Vagina (tissue), 2 donors: ENCODE results near the gene PALLD. TPM values are rescaled to one million over a fixed set of nuclear protein-coding genes. Genes with fewer than 3 reads are reported as not detected.

ENCODE experiments used
- DNase-seq, 2 donors: peaks; one replicate each; pipeline ENCODE4 v3.0.0-alpha.2; 2017; ENCODE audit errors: extremely low spot score in 2 of 2
- H3K27ac ChIP-seq: fragments of 200-600 bp; sonication (generic); one replicate; pipeline ENCODE4 v1.5.1; 2019
- H3K27me3 ChIP-seq: fragments of 200-600 bp; sonication (generic); one replicate; pipeline ENCODE4 v1.5.1; 2019
- H3K36me3 ChIP-seq, 2 donors: fragments of 200-600 bp; sonication (generic); one replicate each; pipeline ENCODE4 v1.5.1; 2017 to 2019
- H3K4me1 ChIP-seq: fragments of 200-600 bp; sonication (generic); one replicate; pipeline ENCODE4 v1.5.1; 2019
- H3K4me3 ChIP-seq, 2 donors: fragments of 200-600 bp; sonication (generic); 1 replicate in 1 of 2; 2 replicates in 1 of 2; pipeline ENCODE4 v1.5.1; 2016 to 2019
- H3K9me3 ChIP-seq: fragments of 200-600 bp; sonication (generic); one replicate; pipeline ENCODE4 v1.5.1; 2019
- CTCF ChIP-seq, 3 experiments: fragments of 450-650 bp in 2 of 3; fragments of 200-600 bp in 1 of 3; sonication (generic) in 1 of 3; IDR thresholded peaks; one replicate each; pipeline ENCODE4 v1.5.1; 2017 to 2019; ENCODE audit warnings: antibody characterized with exemption in 3 of 3, mild to moderate bottlenecking in 2 of 3, moderate library complexity in 2 of 3
- POLR2A ChIP-seq, 2 donors: fragments of 450-650 bp; IDR thresholded peaks; one replicate each; pipeline ENCODE4 v1.6.1; 2017; ENCODE audit warnings: antibody characterized with exemption in 2 of 2, mild to moderate bottlenecking in 2 of 2, moderate library complexity in 2 of 2
- POLR2AphosphoS5 ChIP-seq, 2 donors: sonication (generic); formaldehyde crosslinking; IDR thresholded peaks; one replicate each; pipeline ENCODE4 v1.9.0; 2017; ENCODE audit warnings: antibody characterized with exemption in 2 of 2, mild to moderate bottlenecking in 2 of 2, low read depth in 1 of 2; ENCODE audit not compliant: insufficient read depth in 1 of 2
- intact Hi-C: fragments of 100-400 bp; cut with DNase I; formaldehyde crosslinking; loops from one replicate; pipeline ENCODE4 v1.15.1; 2023
- total RNA-seq: library from RNA; depleted of rRNA; stranded (reverse); fragments of >200 nt; gene quantifications from one replicate; pipeline ENCODE4 v1.2.3, GENCODE V29; 2016

The PALLD gene
- total RNA-seq, 1 donor from 2014 or later: 229 TPM

- intact Hi-C loops: no loop called here
- TF ChIP-seq POLR2A (IDR thresholded peaks at IDR 0.05) (no peak), POLR2AphosphoS5 (IDR thresholded peaks at IDR 0.05; ENCODE audit: insufficient read depth in 1 of 2, low read depth in 1 of 2) (peak in 1 of 2 donors; percentile 10)
- peaks cover 22% of the 10 kb centered on the region for H3K4me1 ChIP-seq
Observed at GRCh38 chr4:168781926-168782325, 285.1 kb downstream of the PALLD start.

GRCh38 chr4:168782439-168782838 is 285.6 kb downstream of the PALLD start:
- TF ChIP-seq POLR2AphosphoS5 (IDR thresholded peaks at IDR 0.05; ENCODE audit: insufficient read depth in 1 of 2, low read depth in 1 of 2) (no peak), CTCF (IDR thresholded peaks at IDR 0.05) (no peak), POLR2A (IDR thresholded peaks at IDR 0.05) (no peak)
- H3K4me1 ChIP-seq: peaks cover 22% of the 10 kb centered on the region
- no peaks in the 10 kb centered on the region for H3K27me3 ChIP-seq
- no peak overlapping the region for H3K4me3 ChIP-seq
- H3K27ac ChIP-seq: no peak overlapping the region
- intact Hi-C loops: no loop called here
- H3K9me3 ChIP-seq: no peaks in the 10 kb centered on the region
- DNase-seq: no peak
- H3K36me3 ChIP-seq: no peaks in the 10 kb centered on the region

More at GRCh38 chr4:168781926-168782325, 285.1 kb downstream of the PALLD start:
- H3K9me3 ChIP-seq: no peaks in the 10 kb centered on the region
- H3K27ac ChIP-seq: no peak overlapping the region
- H3K4me3 ChIP-seq: no peak overlapping the region
- no peak for DNase-seq
- no peaks in the 10 kb centered on the region for H3K27me3 ChIP-seq
- H3K36me3 ChIP-seq: no peaks in the 10 kb centered on the region

- Histone ChIP-seq H3K9me3 (no peaks in the 10 kb centered on the region), H3K4me3 (no peak overlapping the region), H3K27me3 (no peaks in the 10 kb centered on the region), H3K27ac (no peak overlapping the region), H3K4me1 (peaks cover 22% of the 10 kb centered on the region), H3K36me3 (no peaks in the 10 kb centered on the region)
- intact Hi-C loops: no loop called here
- no peak for DNase-seq
- TF ChIP-seq POLR2A (IDR thresholded peaks at IDR 0.05) (no peak), CTCF (IDR thresholded peaks at IDR 0.05) (no peak), POLR2AphosphoS5 (IDR thresholded peaks at IDR 0.05; ENCODE audit: insufficient read depth in 1 of 2, low read depth in 1 of 2) (no peak)
Observed at GRCh38 chr4:168784786-168785461, 288.1 kb downstream of the PALLD start.

- intact Hi-C loops: no loop called here
- H3K27me3 ChIP-seq: no peaks in the 10 kb centered on the region
- peaks cover 10% of the 10 kb centered on the region for H3K4me1 ChIP-seq
- H3K36me3 ChIP-seq: no peaks in the 10 kb centered on the region
- H3K4me3 ChIP-seq: no peak overlapping the region
- no peak overlapping the region for H3K27ac ChIP-seq
- no peak for TF ChIP-seq POLR2A (IDR thresholded peaks at IDR 0.05)
- no peak for TF ChIP-seq POLR2AphosphoS5 (IDR thresholded peaks at IDR 0.05; ENCODE audit: insufficient read depth in 1 of 2, low read depth in 1 of 2)
- no peak for TF ChIP-seq CTCF (IDR thresholded peaks at IDR 0.05)
- DNase-seq: no peak
- H3K9me3 ChIP-seq: no peaks in the 10 kb centered on the region
Observed at GRCh38 chr4:168787334-168787733, 290.5 kb downstream of the PALLD start.

- DNase-seq: no peak
- TF ChIP-seq POLR2AphosphoS5 (IDR thresholded peaks at IDR 0.05; ENCODE audit: insufficient read depth in 1 of 2, low read depth in 1 of 2) (no peak), POLR2A (IDR thresholded peaks at IDR 0.05) (no peak), CTCF (IDR thresholded peaks at IDR 0.05) (no peak)
- Histone ChIP-seq H3K36me3 (no peaks in the 10 kb centered on the region), H3K4me3 (no peak overlapping the region), H3K9me3 (no peaks in the 10 kb centered on the region), H3K27ac (no peak overlapping the region), H3K27me3 (no peaks in the 10 kb centered on the region), H3K4me1 (peaks cover 10% of the 10 kb centered on the region)
- intact Hi-C loops: no loop called here
Observed at GRCh38 chr4:168787801-168788595, 291.1 kb downstream of the PALLD start.
